ENCODE measurements around the gene TPM3. TPM values are rescaled to one million over a fixed set of nuclear protein-coding genes. Genes with fewer than 3 reads are reported as not detected.

TPM3 gene
- total and polyA plus RNA-seq, 2 of the 8 experiments (the other 6 are each of a cell fraction or from before 2014, with no cell fraction given) = 278 to 572 TPM

- TF ChIP-seq ASH2L (IDR thresholded peaks at IDR 0.05; ENCODE audit: low read length) (peak; percentile 23), RFX5 (IDR thresholded peaks at IDR 0.05; ENCODE audit: borderline replicate concordance, low read depth, low read length) (peak; percentile 69), YY1 (IDR thresholded peaks at IDR 0.05; ENCODE audit: low read depth, low read length) (peak; percentile 75), RNF2 (IDR thresholded peaks at IDR 0.05; ENCODE audit: borderline replicate concordance, low read depth, low read length, missing control alignments, poor library complexity, severe bottlenecking) (no peak), JUND (IDR thresholded peaks at IDR 0.05; ENCODE audit: low read length) (no peak), CHD2 (IDR thresholded peaks at IDR 0.05; ENCODE audit: low read length) (no peak), BCL11A (IDR thresholded peaks at IDR 0.05; ENCODE audit: low read depth in 2 of 2, low read length in 2 of 2) (no peak), POLR2A (IDR thresholded peaks at IDR 0.05; ENCODE audit: control extremely low read depth in 1 of 2, low read depth in 2 of 2, low read length in 2 of 2) (no peak; a peak in 1 of 3 replicates), ATF3 (IDR thresholded peaks at IDR 0.05; ENCODE audit: insufficient read depth, low read depth, low read length) (no peak), CTCF (IDR thresholded peaks at IDR 0.05; ENCODE audit: control extremely low read depth in 1 of 3, insufficient read depth in 1 of 3, low read depth in 1 of 3, low read length in 3 of 3) (0 out of 4 replicates have a peak, but pooled peaks of 1 of the 3 experiments have one; percentile 6)
- TF ChIP-seq, protein P1, sequence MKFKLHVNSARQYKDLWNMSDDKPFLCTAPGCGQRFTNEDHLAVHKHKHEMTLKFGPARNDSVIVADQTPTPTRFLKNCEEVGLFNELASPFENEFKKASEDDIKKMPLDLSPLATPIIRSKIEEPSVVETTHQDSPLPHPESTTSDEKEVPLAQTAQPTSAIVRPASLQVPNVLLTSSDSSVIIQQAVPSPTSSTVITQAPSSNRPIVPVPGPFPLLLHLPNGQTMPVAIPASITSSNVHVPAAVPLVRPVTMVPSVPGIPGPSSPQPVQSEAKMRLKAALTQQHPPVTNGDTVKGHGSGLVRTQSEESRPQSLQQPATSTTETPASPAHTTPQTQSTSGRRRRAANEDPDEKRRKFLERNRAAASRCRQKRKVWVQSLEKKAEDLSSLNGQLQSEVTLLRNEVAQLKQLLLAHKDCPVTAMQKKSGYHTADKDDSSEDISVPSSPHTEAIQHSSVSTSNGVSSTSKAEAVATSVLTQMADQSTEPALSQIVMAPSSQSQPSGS (IDR thresholded peaks at IDR 0.05; ENCODE audit: low read length) = no peak; the same call in 1 of the 2 replicates
- TF ChIP-seq, protein P2, sequence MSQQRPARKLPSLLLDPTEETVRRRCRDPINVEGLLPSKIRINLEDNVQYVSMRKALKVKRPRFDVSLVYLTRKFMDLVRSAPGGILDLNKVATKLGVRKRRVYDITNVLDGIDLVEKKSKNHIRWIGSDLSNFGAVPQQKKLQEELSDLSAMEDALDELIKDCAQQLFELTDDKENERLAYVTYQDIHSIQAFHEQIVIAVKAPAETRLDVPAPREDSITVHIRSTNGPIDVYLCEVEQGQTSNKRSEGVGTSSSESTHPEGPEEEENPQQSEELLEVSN (IDR thresholded peaks at IDR 0.05) = peak; percentile 97
- TF ChIP-seq, protein P3, sequence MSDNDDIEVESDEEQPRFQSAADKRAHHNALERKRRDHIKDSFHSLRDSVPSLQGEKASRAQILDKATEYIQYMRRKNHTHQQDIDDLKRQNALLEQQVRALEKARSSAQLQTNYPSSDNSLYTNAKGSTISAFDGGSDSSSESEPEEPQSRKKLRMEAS (IDR thresholded peaks at IDR 0.05) = peak; percentile 78
Observed at GRCh38 chr1:154154534-154155191, 37.2 kb downstream of the TPM3 start, which contains the start of gene NUP210L (continued).
